Thyroid gland (tissue), 4 donors: ENCODE measurements around the gene RNASEH2B. TPM values are rescaled to one million over a fixed set of nuclear protein-coding genes. Genes with fewer than 3 reads are reported as not detected.

Experiments
- DNase-seq, 2 donors: peaks; one replicate each; pipeline ENCODE4 v3.0.0-alpha.2; 2019
- H3K27ac ChIP-seq, 3 donors: fragments of 200-600 bp; sonication (generic); 1 replicate in 2 of 3; 2 replicates in 1 of 3; pipeline ENCODE4 v1.5.1; 2016 to 2019; ENCODE audit warnings: mild to moderate bottlenecking in 1 of 3, moderate library complexity in 1 of 3
- H3K27me3 ChIP-seq: fragments of 200-600 bp; sonication (generic); one replicate; pipeline ENCODE4 v1.5.1; 2019
- H3K36me3 ChIP-seq, 2 donors: fragments of 200-600 bp; sonication (generic); one replicate each; pipeline ENCODE4 v1.5.1; 2016 to 2019
- H3K4me1 ChIP-seq, 2 donors: fragments of 200-600 bp; sonication (generic); one replicate each; pipeline ENCODE4 v1.5.1; 2017 to 2019
- H3K4me3 ChIP-seq, 3 donors: fragments of 200-600 bp; sonication (generic); replicated peaks in 1 of 3; 1 replicate in 2 of 3; 2 replicates in 1 of 3; pipeline ENCODE4 v1.5.1; 2016; ENCODE audit warnings: mild to moderate bottlenecking in 1 of 3
- H3K9me3 ChIP-seq: fragments of 200-600 bp; sonication (generic); one replicate; pipeline ENCODE4 v1.5.1; 2017
- POLR2A ChIP-seq, 2 donors: fragments of 450-650 bp; IDR thresholded peaks; one replicate each; pipeline ENCODE4 v1.6.1; 2017; ENCODE audit warnings: antibody characterized with exemption in 2 of 2, mild to moderate bottlenecking in 2 of 2, moderate library complexity in 1 of 2
- WGBS, 2 donors: methylation state at CpG; one replicate each; pipeline ENCODE4 v1.1.5; 2017; 5-methylcytosine and 5-hydroxymethylcytosine counted together
- intact Hi-C: fragments of 100-400 bp; cut with DNase I; formaldehyde crosslinking; loops from one replicate; pipeline ENCODE4 v1.15.1; 2023
- total RNA-seq, 4 donors: library from RNA; depleted of rRNA; stranded (reverse); fragments of >200 nt; gene quantifications; one replicate each; pipeline ENCODE4 v1.2.3, GENCODE V29; 2016
- TF ChIP-seq, protein P1 (sequence below), 6 experiments: fragments of 200-600 bp in 3 of 6; fragments of 450-650 bp in 3 of 6; sonication (generic) in 3 of 6; IDR thresholded peaks; one replicate each; pipeline ENCODE4 v1.5.1; 2016 to 2019; ENCODE audit warnings: antibody characterized with exemption in 6 of 6, mild to moderate bottlenecking in 2 of 6, inconsistent platforms in 1 of 6, moderate library complexity in 1 of 6

RNASEH2B gene
- total RNA-seq, 4 donors from 2014 or later = 51.5 to 116 (median 79.8) TPM

DNA sequence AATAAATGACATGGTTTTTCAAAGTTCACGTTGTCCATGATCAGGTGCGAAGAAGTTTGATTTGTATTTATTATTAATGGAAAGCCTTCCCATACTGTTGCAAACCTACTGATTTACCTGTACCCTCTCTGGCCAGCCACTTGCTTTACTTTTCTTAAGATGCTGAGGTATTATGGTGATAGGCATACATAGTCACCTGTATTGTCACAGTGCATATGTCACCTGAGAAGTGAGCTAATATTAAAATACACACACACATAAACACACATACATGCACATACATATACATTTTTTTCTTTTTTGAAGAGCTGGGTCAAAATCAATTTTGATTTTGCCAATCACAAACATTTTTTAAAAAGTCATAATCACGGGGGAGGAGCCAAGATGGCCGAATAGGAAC is 72.1 kb downstream of the RNASEH2B start:
- Histone ChIP-seq H3K36me3 (no peaks in the 10 kb centered on the region), H3K27me3 (no peaks in the 10 kb centered on the region), H3K27ac (no peak overlapping the region), H3K9me3 (no peaks in the 10 kb centered on the region), H3K4me1 (no peaks in the 10 kb centered on the region), H3K4me3 (no peak overlapping the region)
- WGBS, 2 donors = 95 to 96% methylated on average over 4 of the region's 4 CpGs
- TF ChIP-seq, protein P1, sequence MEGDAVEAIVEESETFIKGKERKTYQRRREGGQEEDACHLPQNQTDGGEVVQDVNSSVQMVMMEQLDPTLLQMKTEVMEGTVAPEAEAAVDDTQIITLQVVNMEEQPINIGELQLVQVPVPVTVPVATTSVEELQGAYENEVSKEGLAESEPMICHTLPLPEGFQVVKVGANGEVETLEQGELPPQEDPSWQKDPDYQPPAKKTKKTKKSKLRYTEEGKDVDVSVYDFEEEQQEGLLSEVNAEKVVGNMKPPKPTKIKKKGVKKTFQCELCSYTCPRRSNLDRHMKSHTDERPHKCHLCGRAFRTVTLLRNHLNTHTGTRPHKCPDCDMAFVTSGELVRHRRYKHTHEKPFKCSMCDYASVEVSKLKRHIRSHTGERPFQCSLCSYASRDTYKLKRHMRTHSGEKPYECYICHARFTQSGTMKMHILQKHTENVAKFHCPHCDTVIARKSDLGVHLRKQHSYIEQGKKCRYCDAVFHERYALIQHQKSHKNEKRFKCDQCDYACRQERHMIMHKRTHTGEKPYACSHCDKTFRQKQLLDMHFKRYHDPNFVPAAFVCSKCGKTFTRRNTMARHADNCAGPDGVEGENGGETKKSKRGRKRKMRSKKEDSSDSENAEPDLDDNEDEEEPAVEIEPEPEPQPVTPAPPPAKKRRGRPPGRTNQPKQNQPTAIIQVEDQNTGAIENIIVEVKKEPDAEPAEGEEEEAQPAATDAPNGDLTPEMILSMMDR (IDR thresholded peaks at IDR 0.05) = no peak
- TF ChIP-seq POLR2A (IDR thresholded peaks at IDR 0.05) = no peak
- DNase-seq = no peak
- intact Hi-C loops = no loop called here

DNA sequence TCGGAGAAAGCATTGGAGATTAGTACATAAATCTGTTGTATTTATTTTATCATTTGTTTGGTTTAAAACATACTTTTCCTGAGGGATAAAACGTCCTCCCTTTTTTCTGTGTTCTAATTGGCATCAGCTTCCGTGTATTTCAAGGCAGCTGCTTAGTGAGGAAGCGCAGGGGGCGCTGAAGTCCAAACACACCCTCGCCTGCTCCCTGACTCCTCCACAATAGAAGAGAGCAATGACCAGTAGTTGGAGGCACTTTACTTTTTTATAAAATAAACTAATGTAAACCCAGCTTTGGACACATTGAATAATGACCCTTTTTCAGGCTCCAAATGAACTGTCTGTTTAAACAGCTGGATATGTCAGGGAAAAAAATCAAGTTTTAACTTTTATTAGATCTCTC is 79.9 kb downstream of the RNASEH2B start:
- H3K4me1 ChIP-seq = no peaks in the 10 kb centered on the region

DNA sequence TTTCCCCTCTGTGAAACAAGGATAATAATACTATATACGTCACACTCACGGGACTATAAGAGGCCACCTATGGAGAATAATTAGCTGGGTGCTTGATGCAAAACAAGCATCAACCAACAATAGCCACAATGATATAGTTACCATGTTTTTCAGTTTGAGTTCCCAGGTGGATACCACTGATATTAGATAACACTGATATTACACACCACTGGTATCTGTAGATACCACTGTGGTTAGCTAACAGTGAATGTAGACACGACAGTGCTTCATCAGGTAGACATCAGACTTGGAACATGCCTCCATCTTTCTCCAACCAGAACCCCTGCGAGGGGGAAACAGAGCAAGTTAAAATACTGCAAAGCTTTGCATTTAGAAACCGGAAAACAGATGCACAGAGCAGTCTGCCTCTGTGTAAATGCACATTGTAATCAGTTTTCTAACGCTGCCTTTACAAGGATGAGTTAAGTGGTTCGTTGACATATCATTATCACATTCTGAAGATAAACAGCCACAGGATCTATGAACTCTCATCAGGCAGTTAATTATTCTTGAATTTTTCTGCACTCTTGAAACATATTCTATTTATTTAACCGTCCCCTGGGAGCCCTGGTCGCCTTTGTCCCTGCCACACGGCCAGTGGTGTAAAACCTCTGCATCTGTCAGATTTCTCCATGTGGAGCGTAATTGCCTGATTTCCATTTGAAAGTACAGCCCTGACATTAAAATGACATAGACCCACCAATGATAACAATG is 80.7 kb downstream of the RNASEH2B start:
- no peaks in the 10 kb centered on the region for H3K27me3 ChIP-seq
- 69 to 74% methylated on average over 11 of the region's 11 CpGs for WGBS, 2 donors
- H3K36me3 ChIP-seq = no peaks in the 10 kb centered on the region
- DNase-seq = no peak
- TF ChIP-seq, protein P1 (IDR thresholded peaks at IDR 0.05) = no peak
- no peak for TF ChIP-seq POLR2A (IDR thresholded peaks at IDR 0.05)
- H3K4me3 ChIP-seq = no peak overlapping the region
- no peaks in the 10 kb centered on the region for H3K4me1 ChIP-seq
- intact Hi-C loops = no loop called here
- no peaks in the 10 kb centered on the region for H3K9me3 ChIP-seq
- no peak overlapping the region for H3K27ac ChIP-seq

More for the DNA sequence above, 79.9 kb downstream of the RNASEH2B start:
- Histone ChIP-seq H3K9me3 (no peaks in the 10 kb centered on the region), H3K4me3 (no peak overlapping the region), H3K36me3 (no peaks in the 10 kb centered on the region), H3K27me3 (no peaks in the 10 kb centered on the region), H3K27ac (no peak overlapping the region)
- intact Hi-C loops = no loop called here
- TF ChIP-seq, protein P1 (IDR thresholded peaks at IDR 0.05) = no peak
- WGBS, 2 donors = 41 to 48% methylated on average over 6 of the region's 6 CpGs
- no peak for DNase-seq

DNA sequence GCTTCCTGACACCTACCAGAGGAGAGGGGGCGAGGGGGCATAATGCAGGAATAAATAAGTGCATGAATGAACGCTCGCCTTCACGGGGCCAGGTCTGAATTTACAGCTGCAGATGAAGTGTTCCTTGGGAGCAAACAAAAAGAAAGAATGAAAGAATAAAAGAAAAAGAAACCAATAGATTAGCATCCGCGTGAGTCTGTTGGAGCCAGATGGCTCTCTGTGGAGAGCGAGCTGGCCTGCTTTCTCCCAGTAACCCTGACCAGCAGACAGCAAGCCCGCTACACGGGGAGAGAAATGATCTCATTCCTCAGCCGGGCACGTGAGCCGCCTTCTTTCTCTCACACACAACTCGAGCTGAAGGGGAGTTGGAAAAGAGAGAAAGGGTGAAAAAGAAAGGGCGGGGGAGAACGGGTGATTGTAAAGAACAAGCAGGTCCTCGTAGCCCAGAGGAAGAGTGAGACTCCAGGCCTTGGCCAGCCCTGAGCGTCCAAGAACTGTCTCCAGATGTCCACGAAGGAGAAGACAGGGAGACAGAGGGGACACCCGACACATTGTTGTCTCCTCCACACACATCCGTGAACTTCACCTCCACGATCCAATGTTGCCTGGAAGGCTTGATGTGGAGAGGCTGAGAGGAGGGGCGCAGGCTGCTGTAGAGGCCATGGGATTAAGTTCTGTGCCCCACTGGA is 81.4 kb downstream of the RNASEH2B start:
- no peak for TF ChIP-seq POLR2A (IDR thresholded peaks at IDR 0.05)
- TF ChIP-seq, protein P1 (IDR thresholded peaks at IDR 0.05) = no peak
- Histone ChIP-seq H3K27ac (no peak overlapping the region), H3K4me1 (no peaks in the 10 kb centered on the region), H3K4me3 (no peak overlapping the region), H3K9me3 (no peaks in the 10 kb centered on the region), H3K27me3 (no peaks in the 10 kb centered on the region), H3K36me3 (no peaks in the 10 kb centered on the region)
- intact Hi-C loops = no loop called here
- peak in 1 of 2 donors; percentile 13 for DNase-seq
- WGBS, 2 donors = 53 to 57% methylated on average over 22 of the region's 22 CpGs
